AG04449 (cell line): ENCODE measurements around the gene FOXN3.

Source experiments
- CTCF ChIA-PET: fragments of 350-600 bp; formaldehyde crosslinking; extraction: SDS; loops from one replicate; lab custom pipeline; 2021; ENCODE audit warnings: antibody characterized with exemption; lab: Yijun Ruan, JAX
- POLR2A ChIA-PET: fragments of 400-600, 350-600 bp; formaldehyde crosslinking; extraction: SDS; loops from one replicate; lab custom pipeline; 2020; ENCODE audit warnings: antibody characterized with exemption, inconsistent platforms; lab: Yijun Ruan, JAX
- DNase-seq: peaks from one replicate; pipeline ENCODE4 v3.0.0-alpha.2; 2010; ENCODE audit warnings: low read depth, low spot score
- H3K4me3 ChIP-seq: 2 replicates; pipeline ENCODE4 v1.5.1; 2011; ENCODE audit warnings: low read depth, mild to moderate bottlenecking, control low read depth, low read length
- CTCF ChIP-seq: IDR thresholded peaks from one replicate; pipeline ENCODE4 v1.5.1; 2011; ENCODE audit warnings: mild to moderate bottlenecking, moderate library complexity, low read length, control low read depth, inconsistent platforms; ENCODE audit not compliant: insufficient read depth; ENCODE audit errors: missing control alignments

Gene FOXN3

DNA sequence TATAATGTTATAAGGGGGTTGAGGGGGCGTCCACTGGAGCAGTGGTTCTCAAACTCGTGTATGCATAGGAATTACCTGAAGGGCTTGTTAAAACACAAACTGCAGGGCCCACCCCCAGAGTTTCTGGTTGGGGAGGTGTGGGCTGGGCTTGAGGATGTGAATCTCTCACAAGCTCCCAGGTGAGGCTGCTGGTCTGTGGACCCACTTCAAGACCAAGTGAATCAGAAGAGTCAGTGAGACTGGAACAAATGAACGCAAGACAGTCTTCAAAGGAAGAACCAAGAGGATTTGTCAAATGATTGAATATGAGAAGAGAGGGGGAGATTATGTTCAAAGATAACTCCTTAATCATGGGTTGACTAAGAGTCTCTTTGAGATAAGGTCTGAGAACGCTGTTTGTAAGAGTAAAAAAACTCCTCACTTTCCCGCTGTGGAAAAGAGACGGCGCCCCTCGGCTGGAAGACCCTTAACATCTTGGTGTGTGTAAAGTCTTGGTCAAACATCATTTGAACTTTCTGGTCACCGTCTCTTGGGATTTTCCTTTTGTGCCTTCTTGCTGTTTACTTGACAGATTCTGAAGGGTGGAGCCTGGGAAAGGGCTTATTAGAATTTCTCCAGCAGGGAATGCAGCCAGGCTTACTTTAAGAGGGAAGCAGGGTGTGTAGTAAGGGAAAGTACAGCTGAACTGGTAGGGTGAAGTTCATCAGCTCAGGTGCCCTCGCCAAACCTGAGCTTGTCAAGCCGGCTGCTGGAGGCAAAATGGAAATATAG is 5.3 kb upstream of the FOXN3 start:
- no peak for DNase-seq
- no peak overlapping the region for H3K4me3 ChIP-seq
- ChIA-PET CTCF (no interaction called here), POLR2A (no interaction called here)
- no peak for TF ChIP-seq CTCF

GRCh38 chr14:89420502-89420901 is 3.5 kb upstream of the FOXN3 start:
- ChIA-PET CTCF (no interaction called here), POLR2A (no interaction called here)
- no peak overlapping the region for H3K4me3 ChIP-seq
- no peak for DNase-seq
- no peak for TF ChIP-seq CTCF

- POLR2A ChIA-PET, result no interaction called here
- no peak for DNase-seq
- CTCF ChIA-PET, result no interaction called here
- no peak overlapping the region for H3K4me3 ChIP-seq
- no peak for TF ChIP-seq CTCF
Measured at GRCh38 chr14:89419973-89420482, 3.0 kb upstream of the FOXN3 start.

DNA sequence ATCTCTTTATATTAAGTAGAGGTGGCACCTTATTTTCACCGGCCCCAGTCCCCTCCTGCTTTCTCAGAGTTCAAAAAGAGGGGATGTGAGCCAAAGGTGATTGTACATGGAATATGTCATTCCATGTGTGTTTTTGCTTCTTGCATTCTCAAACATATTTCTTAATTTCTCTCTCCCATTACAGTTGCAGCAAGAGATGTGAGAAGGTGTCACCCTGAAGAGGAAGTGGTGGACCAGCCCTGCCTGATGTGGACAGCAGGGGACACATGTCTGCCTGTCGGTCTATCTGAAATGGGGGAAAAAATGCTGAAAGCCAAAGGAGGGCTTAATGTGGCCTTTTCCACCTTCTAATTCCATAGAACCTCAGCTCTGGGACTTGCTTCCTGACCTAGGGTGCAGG is 1.9 kb upstream of the FOXN3 start:
- H3K4me3 ChIP-seq, result no peak overlapping the region
- TF ChIP-seq CTCF, result no peak
- CTCF ChIA-PET, result no interaction called here
- POLR2A ChIA-PET, result no interaction called here
- DNase-seq, result no peak

GRCh38 chr14:89418452-89418851 is 1.4 kb upstream of the FOXN3 start:
- POLR2A ChIA-PET, result interaction anchor here (0.6 to 0.7 kb wide), 2 partner anchors 8 to 46 kb away, joined by 3 to 4 read pairs; no protein-coding TSS in a partner anchor
- no peak for DNase-seq
- no peak for TF ChIP-seq CTCF
- H3K4me3 ChIP-seq, result no peak overlapping the region
- CTCF ChIA-PET, result interaction anchor here (0.9 to 1.3 kb wide), 4 partner anchors 10 to 378 kb away, joined by 3 to 4 read pairs (median 3); no protein-coding TSS in a partner anchor

GRCh38 chr14:89417465-89418225 is 612 bp upstream of the FOXN3 start:
- POLR2A ChIA-PET, result interaction anchor here (0.6 to 0.7 kb wide), 2 partner anchors 9 to 45 kb away, joined by 3 to 4 read pairs; no protein-coding TSS in a partner anchor
- CTCF ChIA-PET, result interaction anchor here (0.6 to 1.3 kb wide), 5 partner anchors 11 to 377 kb away, joined by 3 to 4 read pairs (median 3); no protein-coding TSS in a partner anchor
- TF ChIP-seq CTCF, result no peak
- H3K4me3 ChIP-seq, result peak overlapping the region; percentile 75
- DNase-seq, result no peak
